ENCODE results near the gene LGI4. TPM values are rescaled to one million over a fixed set of nuclear protein-coding genes. Genes with fewer than 3 reads are reported as not detected.
"Not testable (repeated sequence)": the region's sequence is repeated elsewhere in the genome, so short reads cannot be mapped to it uniquely, and the experiment has no call there.

The LGI4 gene
- polyA plus RNA-seq, 3 donors: 2.2 to 3.2 (median 3.0) TPM

GRCh38 chr19:35162471-35163326 lies 27.8 kb upstream of the LGI4 start:
- no peak for DNase-seq

- DNase-seq: no peak
Observed at GRCh38 chr19:35161434-35161743, 26.5 kb upstream of the LGI4 start.

GRCh38 chr19:35160629-35161433 lies 26.0 kb upstream of the LGI4 start:
- DNase-seq: no peak

GRCh38 chr19:35159606-35160005 lies 24.7 kb upstream of the LGI4 start:
- no peak for DNase-seq

GRCh38 chr19:35157431-35157830 lies 22.6 kb upstream of the LGI4 start:
- DNase-seq: no peak

- DNase-seq: no peak
Observed at GRCh38 chr19:35156673-35157014, 21.8 kb upstream of the LGI4 start.

GRCh38 chr19:35155981-35156672 lies 21.3 kb upstream of the LGI4 start:
- no peak for DNase-seq

GRCh38 chr19:35155441-35155840 lies 20.6 kb upstream of the LGI4 start:
- no peak for DNase-seq

- DNase-seq: no peak
Observed at GRCh38 chr19:35154525-35155406, 19.9 kb upstream of the LGI4 start, which contains the start of gene FXYD5. FXYD5 (plus strand) TSS chr19:35154735; CDS start chr19:35155551, 816 bp downstream.

GRCh38 chr19:35153701-35154524 lies 19.1 kb upstream of the LGI4 start:
- no peak for DNase-seq

- DNase-seq: not testable (repeated sequence)
Observed at GRCh38 chr19:35153129-35153522, 18.3 kb upstream of the LGI4 start.

GRCh38 chr19:35151273-35152065 lies 16.6 kb upstream of the LGI4 start:
- no peak for DNase-seq

- no peak for DNase-seq
Observed at GRCh38 chr19:35150445-35150844, 15.6 kb upstream of the LGI4 start.

- no peak for DNase-seq
Observed at GRCh38 chr19:35149463-35149862, 14.6 kb upstream of the LGI4 start.

GRCh38 chr19:35146746-35147459 lies 12.0 kb upstream of the LGI4 start:
- no peak for DNase-seq

- peak; percentile 68 for DNase-seq
Observed at GRCh38 chr19:35144600-35145436, 10.0 kb upstream of the LGI4 start.

- no peak for DNase-seq
Observed at GRCh38 chr19:35144259-35144599, 9.4 kb upstream of the LGI4 start.

GRCh38 chr19:35143818-35144217 lies 9.0 kb upstream of the LGI4 start:
- no peak for DNase-seq

All from renal pelvis (tissue), 4 donors.